GM21367 (cell line): ENCODE results near the gene COL15A1.
"Not testable (repeated sequence)": the region's sequence is repeated elsewhere in the genome, so short reads cannot be mapped to it uniquely, and the experiment has no call there.

Experiments
- ATAC-seq: cut with Tn5 transposase; IDR thresholded peaks from one replicate; pipeline ENCODE4 v1.9.1; 2021; ENCODE audit not compliant: unreplicated experiment

The COL15A1 gene

DNA sequence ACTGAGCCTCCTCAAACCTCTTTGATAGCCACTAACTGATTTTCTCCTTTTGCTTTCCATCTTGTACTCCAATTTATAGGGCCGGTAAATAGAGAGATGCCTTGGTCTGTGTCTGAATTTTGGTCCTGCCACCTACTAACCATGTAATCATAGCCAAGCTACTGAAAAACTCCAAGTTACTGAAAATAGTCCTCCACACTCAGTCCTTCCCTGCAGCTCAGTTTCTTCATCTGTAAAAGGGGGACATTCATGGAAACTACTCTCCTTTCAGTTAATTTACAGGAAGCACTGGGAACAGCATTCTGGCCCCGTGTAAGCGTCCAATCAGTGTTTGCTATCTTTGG, 131.2 kb downstream of the COL15A1 start:
- no peak for ATAC-seq

DNA sequence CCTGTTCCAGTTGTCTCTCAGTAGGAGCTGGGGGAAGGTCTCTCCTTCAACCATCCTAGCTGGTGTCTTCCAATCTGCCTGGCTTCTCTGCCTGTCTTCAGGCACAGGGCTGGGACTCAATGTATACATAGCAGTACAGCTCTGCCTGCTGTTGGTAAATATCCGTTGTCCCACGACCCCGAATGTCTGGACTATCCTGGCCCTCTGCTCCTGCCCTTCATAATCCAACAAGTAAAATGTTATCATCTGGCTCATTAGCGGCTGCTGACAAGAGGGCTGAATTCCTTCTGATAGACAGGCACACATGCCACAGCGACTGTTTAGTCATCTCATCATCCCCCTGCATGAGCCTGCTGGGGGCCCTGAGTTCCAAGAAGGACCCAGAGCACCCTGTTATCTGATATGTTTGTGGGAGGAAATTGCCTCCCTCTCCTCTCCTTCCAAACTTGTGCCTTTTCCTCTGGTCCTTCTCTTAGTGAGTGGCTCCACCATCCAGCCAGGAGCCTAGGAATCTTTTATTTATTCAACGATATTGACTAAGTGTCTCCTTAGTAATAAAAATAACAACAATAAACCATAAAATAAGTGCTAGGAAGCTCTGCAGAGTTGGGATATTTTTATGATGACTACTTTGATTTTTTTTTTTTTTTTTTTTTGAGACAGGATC, 131.7 kb downstream of the COL15A1 start:
- ATAC-seq, result no peak

DNA sequence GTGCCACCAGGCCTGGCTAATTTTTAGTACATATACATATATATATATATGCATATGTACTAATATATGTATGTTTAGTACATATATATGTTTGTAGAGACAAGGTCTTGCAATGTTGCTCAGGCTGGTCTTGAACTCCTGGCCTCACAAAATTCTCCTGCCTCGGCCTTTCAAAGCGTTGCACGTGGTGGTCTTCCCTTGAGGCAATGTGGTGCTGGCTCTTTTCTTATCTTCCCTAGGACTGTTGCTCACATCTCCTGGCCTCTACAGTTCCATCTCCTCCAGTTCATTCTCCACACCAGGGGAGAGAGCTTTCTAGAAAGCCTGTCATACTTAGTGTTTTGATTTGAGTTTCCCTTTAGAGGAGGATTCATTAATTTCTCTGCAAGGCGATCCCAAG, 132.3 kb downstream of the COL15A1 start:
- no peak for ATAC-seq

DNA sequence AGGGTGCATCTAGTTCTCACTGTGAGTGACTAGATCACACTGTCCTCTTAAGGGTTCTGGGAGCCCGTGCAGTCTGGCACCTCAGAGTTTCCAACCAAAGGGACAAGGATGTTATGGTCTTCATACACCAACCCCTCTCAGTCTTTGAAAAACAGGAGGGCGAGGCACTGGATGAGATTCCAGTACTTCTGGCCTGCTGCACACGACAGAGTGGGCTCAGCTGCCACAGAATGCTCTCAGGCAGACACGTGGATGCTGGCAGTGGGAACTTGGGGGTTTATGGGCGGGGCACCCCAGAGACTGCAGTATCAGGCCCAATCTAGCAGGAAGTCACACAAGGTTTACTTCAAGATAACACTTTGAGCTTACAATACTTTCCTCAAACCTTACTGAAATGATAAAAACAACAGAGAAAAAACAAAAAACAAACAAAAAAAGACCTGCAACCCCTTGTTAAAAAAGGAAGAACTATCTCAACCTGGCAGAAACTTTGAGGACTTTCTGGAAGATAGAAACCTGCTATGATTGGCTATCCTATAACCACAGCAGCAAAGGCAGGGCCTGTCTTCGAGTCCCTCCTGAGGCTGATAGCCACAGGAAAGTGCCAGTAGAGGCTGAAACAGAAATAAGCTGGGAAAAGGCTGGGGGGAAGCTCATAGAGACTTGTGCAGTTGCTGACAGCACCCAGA, 132.9 kb downstream of the COL15A1 start:
- no peak for ATAC-seq

DNA sequence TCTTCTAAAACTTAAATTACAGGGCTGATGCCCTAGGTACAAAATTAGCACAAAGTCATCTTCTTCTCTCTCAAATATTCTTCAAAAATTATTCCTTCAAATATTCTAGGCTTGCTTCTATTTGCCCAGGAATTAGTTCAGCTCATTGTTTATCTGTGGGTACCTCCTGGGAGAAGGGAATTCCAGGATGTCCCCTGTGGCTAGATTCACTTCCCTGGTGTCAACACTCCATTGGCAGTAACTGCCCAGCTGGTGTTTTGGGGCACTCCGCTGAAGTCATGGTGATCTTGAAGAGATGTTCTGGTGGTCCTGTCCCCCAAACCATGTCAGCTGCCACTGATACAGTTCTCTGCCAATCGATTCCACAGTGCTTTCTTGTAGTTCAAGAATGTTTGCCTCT, 135.0 kb downstream of the COL15A1 start:
- ATAC-seq, result no peak

DNA sequence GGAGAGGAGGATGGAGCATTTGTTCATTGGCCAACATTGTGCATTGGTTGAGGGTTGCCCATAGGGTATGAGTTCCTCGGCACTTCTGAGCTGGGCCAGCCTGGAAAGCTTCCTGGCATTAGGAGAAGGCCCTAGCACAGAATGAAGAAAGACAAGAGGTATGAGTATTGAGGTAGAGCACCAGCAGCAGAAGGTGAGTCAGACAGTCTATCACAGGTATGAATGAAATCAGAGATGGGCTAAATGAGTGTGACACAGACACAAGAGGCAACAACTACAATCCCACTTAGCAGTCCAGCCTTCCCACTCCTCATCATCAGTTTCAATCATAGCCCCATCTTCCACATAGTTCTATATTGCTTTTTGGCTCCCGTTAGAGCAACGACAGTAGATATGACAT, 135.8 kb downstream of the COL15A1 start:
- no peak for ATAC-seq

DNA sequence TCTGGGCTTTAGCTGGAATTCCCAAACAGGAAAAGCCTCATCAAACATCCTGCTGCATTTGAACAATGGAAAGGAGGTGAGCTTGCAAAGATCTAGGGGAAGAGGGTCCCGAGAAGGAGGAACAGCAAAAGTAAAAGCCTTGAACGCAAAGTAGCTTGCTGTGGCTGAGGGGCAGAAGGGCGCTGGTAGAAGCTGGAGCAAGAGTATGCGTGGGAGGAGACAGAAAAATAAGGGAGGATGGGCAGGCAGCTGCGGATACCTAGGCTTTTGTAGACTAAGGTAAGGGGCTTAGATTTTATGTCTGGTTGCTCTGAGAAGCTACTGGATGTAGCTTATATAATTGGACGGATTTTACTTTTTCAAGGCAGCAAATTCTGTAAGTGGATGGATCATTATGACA, 139.3 kb downstream of the COL15A1 start:
- ATAC-seq, result no peak

DNA sequence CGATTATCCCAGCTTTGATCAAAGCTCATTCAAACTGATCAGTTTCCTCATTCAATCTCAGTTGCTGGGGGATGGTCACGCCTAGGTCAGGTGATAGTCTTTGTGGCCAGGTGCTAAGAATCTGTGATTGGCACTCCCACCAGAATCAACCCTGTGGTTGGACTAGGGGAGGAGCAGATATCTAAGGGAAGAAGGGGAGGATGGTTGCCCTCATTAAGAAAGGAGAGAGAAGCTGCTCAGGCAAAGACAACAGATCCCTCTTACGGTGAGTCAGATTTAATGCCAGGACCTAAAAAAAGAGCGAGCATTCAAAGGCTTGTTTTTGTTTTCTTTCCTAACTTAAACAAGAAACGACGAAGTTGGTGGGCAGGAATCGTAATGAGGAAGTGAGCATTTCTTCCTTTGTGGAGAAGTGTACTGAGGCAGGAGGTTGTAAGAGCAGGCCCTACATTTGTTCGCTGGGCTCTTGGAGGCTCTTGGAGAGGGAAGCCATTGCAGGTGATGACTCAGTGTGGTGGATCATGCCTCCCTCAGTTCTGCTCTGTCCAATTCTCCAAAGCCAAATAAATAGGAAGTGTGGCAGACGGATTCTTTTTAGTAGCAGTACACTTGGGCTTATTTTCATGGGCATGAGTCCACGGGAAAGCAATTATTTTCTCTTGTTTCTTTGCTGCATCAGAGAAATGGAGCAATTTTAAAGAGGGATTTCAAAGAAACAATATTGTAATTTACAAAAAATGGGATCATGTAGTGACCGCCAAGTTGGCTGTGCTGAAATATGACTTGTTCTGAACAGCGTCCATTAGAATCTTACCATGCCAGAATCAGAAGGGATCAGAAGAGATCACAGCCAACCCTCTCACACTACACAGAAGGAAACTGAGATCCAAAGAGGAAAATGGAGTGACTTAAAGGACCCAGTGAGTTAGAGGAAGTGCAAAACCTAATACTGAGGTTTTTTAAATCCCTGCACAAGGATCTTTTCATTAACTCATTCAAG, 142.5 kb downstream of the COL15A1 start:
- no peak for ATAC-seq

DNA sequence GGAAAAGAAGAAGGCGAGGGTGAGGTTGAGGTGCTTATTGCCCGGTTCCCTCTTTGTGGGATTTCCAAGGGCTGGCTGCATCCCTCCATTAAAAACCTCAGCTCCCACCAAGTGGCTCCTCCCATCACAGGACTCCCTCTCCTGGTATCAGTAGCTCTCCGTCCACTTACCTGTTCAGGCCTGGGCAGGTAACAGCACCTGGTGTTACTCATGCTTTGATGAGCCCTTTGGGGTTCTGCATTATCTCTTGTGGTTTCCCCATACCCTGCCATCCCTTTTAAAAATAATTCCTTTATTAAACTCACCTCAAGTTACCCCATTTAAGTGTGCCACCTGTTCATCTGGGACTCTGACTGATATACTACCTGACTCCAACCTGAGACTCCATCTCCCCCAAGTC, 143.8 kb downstream of the COL15A1 start:
- ATAC-seq, result no peak

DNA sequence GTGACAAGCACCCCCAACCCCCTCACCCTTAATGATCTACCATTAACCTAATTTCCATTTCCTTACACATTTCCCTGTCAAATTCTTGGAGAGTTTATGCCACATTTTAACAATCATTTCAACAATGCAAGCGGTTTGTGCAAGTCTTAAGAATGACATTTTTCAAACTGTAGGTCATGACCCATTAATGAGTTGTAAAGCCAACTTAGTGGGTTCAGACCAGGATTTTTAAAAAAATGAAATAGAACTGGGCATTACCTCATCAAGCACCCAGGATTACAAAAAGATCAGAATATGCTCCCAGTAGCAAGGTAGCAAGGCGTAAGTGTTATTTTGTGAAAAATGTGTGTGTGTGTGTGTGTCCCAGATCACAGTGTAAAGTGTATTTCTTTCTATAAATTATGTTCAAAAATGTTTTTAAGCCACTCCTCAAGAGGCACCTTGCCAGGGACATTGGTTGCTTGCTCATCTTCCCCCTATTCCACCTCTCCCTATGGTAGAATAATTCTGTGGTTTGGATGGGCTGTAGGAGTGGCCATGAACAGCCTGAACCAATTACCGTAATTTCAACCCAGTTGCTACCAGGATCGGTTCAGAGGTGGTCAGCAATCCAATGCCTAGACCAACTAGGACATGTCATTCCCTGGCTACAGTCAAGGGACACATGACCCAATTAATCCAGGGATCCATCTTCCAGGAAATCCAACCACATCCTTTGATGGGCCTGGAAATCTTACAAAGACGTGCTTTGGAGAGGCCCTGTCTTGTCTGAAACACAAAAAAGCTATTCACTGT, 146.8 kb downstream of the COL15A1 start:
- no peak for ATAC-seq

DNA sequence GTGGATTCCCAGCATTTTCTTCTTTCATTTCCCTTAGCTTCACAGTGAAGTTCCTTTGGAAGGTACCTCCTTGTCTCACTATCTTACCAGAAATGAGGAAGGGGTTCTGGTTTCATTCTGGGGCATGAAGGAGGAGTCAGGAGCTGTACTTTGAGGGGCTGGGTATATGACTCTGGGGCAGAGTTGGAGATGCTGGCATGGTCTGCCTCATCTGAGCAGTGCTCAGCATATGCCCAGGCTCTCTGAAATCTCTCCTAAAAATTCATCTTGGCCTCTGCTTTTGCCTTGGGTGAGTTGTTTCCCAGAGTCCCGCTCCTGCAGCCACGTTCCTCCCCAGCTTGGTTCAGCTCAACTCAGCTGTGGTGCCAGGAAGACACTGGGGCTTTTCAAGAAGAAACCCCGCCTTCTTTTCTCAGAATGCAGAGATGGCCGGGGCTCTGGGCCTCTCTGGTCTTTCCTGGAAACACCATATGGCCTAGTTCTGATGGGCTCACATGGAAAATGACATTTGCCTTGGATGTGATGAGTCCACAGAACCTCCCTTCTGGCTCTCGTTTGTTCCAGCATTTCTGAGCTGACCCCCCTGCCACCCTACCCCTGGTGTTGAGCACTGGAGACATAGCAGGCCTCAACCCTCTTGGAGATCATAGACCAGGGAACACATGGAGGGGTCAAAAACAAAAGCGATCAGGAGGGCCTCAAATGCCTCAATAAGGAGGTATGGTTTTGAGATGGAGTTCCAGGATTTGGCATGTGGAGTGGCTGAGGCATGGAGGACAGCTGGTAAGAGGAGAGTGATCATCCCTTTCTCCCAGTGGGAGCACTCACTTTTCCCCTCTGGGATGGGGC, 149.2 kb downstream of the COL15A1 start:
- no peak for ATAC-seq

DNA sequence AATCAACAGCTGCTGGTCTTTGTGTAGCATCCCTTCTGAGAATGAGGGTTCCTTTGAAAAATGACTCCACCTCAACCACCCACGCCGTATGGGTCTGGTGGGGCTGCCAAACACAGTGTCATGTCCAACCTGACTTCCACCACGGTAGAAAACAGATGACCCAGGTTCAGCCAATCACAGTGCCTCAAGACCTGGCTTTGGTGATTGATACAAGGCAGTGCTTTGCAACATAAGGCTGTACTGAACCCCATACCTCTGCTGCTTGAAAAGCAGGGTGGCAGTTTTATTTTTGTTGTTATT, 149.7 kb downstream of the COL15A1 start:
- ATAC-seq, result no peak

DNA sequence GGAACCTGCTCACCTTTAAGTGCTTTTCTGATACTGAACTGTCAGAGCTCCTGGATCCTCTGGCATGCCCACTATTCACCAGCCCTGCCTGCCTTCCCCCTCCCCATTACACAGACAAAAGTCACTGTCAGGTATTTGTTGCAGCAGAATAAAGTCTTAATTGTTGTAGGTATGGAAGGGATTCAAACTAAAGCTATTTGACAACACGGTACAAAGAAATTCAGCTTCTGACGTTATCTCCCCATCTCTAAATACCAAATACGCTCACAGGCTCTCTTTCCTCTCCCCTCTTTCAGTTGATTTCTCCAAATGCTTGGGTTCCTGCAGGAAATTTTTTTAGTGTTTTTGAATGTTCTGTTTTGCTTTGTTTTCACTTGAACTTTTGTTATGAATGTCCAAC, 151.9 kb downstream of the COL15A1 start:
- ATAC-seq, result no peak

DNA sequence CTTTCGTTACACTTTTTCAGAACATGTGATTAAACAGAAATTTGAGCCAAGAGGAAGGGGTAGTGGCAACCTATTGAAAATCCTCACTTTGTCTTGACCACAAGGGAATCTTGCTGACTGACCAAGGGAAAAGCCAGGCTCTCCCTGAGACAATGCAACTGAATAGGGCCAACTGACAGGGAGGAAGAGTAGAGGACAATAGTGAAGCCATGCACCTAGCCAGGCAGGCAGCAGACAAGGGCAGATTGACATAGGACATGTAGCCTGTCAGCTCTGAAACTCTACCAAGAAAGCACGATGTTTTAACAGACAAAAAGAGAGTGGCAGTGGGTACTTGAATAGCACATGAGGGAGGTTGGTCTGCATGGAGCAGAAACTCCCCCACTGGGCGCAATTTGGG, 152.7 kb downstream of the COL15A1 start:
- ATAC-seq, result no peak

DNA sequence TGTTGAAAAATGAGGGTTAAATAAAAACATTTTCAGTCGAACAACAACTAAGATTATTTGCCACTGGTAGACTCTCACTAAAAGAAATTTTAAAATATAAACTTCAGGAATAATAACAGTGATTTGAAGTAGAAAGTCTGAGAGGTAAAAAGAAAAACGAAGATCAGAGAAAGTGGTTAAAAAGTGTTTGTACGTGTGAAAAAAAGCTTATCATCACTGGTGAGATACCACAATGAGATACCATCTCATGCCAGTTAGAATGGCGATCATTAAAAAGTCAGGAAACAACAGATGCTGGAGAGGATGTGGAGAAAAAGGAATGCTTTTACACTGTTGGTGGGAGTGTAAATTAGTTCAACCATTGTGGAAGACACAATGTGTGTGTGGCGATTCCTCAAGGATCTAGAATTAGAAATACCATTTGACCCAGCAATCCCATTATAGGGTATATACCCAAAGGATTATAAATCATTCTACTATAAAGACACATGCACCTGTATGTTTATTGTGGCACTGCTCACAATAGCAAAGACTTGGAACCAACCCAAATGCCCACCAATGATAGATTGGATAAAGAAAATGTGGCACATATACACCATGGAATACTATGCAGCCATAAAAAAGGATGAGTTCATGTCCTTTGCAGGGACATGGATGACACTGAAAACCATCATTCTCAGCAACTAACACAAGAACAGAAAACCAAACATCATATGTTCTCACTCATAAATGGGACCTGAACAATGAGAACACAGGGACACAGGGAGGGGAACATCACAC, 156.3 kb downstream of the COL15A1 start:
- ATAC-seq, result not testable (repeated sequence)

DNA sequence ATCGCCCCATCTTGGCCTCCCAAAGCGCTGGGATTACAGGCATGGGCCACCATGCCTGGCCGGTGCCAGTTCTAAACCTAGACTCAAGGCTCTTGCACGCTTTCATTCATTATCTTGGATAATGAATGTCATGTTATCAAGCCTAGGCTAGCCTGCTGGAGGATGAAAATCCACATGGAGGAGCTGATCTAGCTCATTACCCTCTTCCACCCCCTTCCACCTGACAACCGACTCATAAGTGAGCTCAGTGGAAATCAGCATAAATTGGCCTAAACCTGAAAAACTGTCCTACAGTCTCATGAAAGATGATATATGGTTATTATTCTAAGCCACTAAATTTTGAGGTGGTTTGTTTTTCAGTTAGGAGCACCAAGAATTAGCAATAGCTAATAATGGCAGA, 157.6 kb downstream of the COL15A1 start:
- ATAC-seq, result no peak

DNA sequence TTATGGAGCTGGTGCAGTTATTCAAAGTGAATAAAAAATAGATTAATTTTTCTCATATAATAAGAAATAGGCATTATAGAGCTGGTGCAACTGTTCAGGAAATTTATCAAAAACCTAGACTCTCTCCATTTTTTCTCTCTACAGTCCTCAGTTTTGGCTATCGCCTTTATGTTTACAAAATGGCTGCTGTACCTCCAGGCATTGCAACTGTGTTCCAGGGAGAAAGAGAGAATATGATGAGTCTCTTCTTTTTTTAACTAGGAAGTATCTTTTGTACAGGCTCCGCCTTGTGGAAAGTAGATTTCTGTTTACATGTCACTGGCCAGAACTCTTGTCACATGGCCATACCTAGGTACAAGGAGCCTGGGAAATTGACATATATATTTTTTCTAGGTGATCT, 158.1 kb downstream of the COL15A1 start:
- ATAC-seq, result no peak

DNA sequence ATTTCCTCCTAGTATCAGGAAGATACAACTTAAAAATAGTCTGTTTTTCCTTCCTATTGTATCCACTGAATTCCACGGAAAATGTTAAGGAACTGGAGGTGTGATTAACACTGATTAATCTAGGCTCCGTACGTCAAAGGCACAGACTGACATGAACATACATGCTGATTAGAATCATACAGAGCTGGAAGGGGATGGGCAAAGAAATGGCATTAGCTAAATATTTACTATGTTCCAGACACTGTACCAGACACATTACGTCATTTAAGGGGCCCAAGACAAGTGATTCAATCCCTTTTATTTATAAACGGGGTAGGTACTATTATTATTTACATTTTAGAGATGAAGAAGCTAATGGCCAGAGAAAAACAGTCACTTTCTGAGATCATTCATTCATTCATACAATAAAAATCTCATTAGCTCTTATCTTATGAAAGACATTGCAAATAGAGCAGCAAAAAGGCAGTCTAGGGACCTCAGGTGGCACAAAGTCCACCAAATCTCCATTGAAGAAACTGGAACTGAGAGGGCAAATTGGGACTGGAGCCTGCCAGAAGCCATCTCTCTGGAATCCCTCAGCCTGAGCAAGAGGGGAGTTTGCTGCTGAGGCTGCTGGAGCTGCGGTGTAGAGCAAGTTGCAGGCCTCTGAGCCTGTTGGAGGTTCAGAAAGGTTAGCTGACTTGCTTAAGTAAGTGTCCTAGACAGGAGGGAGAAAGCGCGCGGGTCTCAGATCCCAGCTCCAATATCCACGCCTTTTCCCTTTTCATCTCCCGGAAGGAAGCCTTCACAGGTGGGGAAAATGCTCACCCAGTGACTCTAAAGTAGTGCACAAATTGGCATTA, 159.6 kb downstream of the COL15A1 start:
- no peak for ATAC-seq
